Vagina (tissue), 2 donors: Measurements from ENCODE around the gene GCM1.

Experiments used
- CTCF ChIP-seq, 3 experiments: fragments of 450-650 bp in 2 of 3; fragments of 200-600 bp in 1 of 3; sonication (generic) in 1 of 3; IDR thresholded peaks; one replicate each; pipeline ENCODE4 v1.5.1; 2017 to 2019; ENCODE audit warnings: antibody characterized with exemption in 3 of 3, mild to moderate bottlenecking in 2 of 3, moderate library complexity in 2 of 3
- POLR2AphosphoS5 ChIP-seq, 2 donors: sonication (generic); formaldehyde crosslinking; IDR thresholded peaks; one replicate each; pipeline ENCODE4 v1.9.0; 2017; ENCODE audit warnings: antibody characterized with exemption in 2 of 2, mild to moderate bottlenecking in 2 of 2, low read depth in 1 of 2; ENCODE audit not compliant: insufficient read depth in 1 of 2

GRCh38 chr6:53086302-53086701, 62.3 kb downstream of the GCM1 start:
- TF ChIP-seq CTCF (IDR thresholded peaks at IDR 0.05) (no peak), POLR2AphosphoS5 (IDR thresholded peaks at IDR 0.05; ENCODE audit: insufficient read depth in 1 of 2, low read depth in 1 of 2) (no peak)
